CD4-positive, alpha-beta T cell (primary cell): ENCODE results near the gene PAX4. TPM values are rescaled to one million over a fixed set of nuclear protein-coding genes. Genes with fewer than 3 reads are reported as not detected.

Experiments
- ATAC-seq: fragments of 200-7000 bp; cut with Tn5 transposase; one replicate; pipeline ENCODE4 v1.10.0; 2022; ENCODE audit warnings: mild to moderate bottlenecking; ENCODE audit not compliant: poor library complexity
- CTCF ChIA-PET: fragments of 350-600 bp; sonication (Branson Sonifier 250); formaldehyde crosslinking; loops from one replicate; lab custom pipeline; 2021; ENCODE audit warnings: antibody characterized with exemption, inconsistent platforms; lab: Charles Lee
- POLR2A ChIA-PET: fragments of 350-600 bp; sonication (Branson Sonifier 250); formaldehyde crosslinking; loops from one replicate; lab custom pipeline; 2021; ENCODE audit warnings: antibody characterized with exemption, inconsistent platforms; lab: Charles Lee
- DNase-seq, 14 experiments: peaks; one replicate each; pipeline ENCODE4 v3.0.0-alpha.2; 2013 to 2020; ENCODE audit warnings: mixed read lengths in 2 of 14
- H3K27ac ChIP-seq, 2 donors: one replicate each; pipeline versions ENCODE4 v1.5.1 to v1.7.0; 2013; ENCODE audit warnings: low read length in 2 of 2, low read depth in 1 of 2, mild to moderate bottlenecking in 1 of 2
- H3K27me3 ChIP-seq, 2 experiments: 1 replicate in 1 of 2; 2 replicates in 1 of 2; pipeline versions ENCODE4 v1.6.1 to v1.7.0; 2013; ENCODE audit warnings: low read length in 2 of 2, control low read depth in 1 of 2, mild to moderate bottlenecking in 1 of 2, moderate library complexity in 1 of 2; ENCODE audit not compliant: insufficient read depth in 2 of 2, control insufficient read depth in 1 of 2
- H3K36me3 ChIP-seq: one replicate; pipeline ENCODE4 v1.6.1; 2013; ENCODE audit warnings: low read length, control low read depth; ENCODE audit not compliant: insufficient read depth
- H3K4me1 ChIP-seq: one replicate; pipeline ENCODE4 v1.6.1; 2013; ENCODE audit warnings: low read length, control low read depth; ENCODE audit not compliant: insufficient read depth
- H3K4me3 ChIP-seq: one replicate; pipeline ENCODE4 v1.5.1; 2013; ENCODE audit warnings: mild to moderate bottlenecking, low read length, moderate library complexity
- H3K9me3 ChIP-seq, 2 experiments: 1 replicate in 1 of 2; 2 replicates in 1 of 2; pipeline versions ENCODE4 v1.6.1 to v1.7.0; 2013; ENCODE audit warnings: low read length in 2 of 2, mild to moderate bottlenecking in 2 of 2, control low read depth in 1 of 2, moderate library complexity in 1 of 2; ENCODE audit not compliant: control insufficient read depth in 1 of 2, insufficient read depth in 1 of 2
- H3K27ac Mint-ChIP-seq: one replicate; pipeline ENCODE4 v1.8.0; 2020; ENCODE audit warnings: mixed read lengths
- H3K27me3 Mint-ChIP-seq: one replicate; pipeline ENCODE4 v1.8.0; 2021; ENCODE audit warnings: mixed read lengths
- H3K36me3 Mint-ChIP-seq: one replicate; pipeline ENCODE4 v1.8.0; 2021; ENCODE audit warnings: low read depth, mixed read lengths
- H3K4me1 Mint-ChIP-seq: one replicate; pipeline ENCODE4 v1.8.0; 2021; ENCODE audit warnings: low read depth, mixed read lengths
- H3K4me3 Mint-ChIP-seq: one replicate; pipeline ENCODE4 v1.8.0; 2020; ENCODE audit warnings: mild to moderate bottlenecking, mixed read lengths
- H3K9me3 Mint-ChIP-seq: one replicate; pipeline ENCODE4 v1.8.0; 2020; ENCODE audit warnings: mixed read lengths
- intact Hi-C, 2 experiments: fragments of 100-400 bp; cut with DNase I in 1 of 2; cut with micrococcal nuclease in 1 of 2; formaldehyde crosslinking; loops; one replicate each; pipeline versions ENCODE4 v1.15.1 to v1.9.0; 2023 to 2025; cut with DNase I, micrococcal nuclease
- total RNA-seq, 174 experiments: library from RNA in 2 of 174; stranded (reverse) in 2 of 174; gene quantifications; one replicate each; pipeline ENCODE4 v1.2.3 and lab custom pipeline; 2021 to 2026
- TF ChIP-seq, protein P1 (sequence below): fragments of 200-600 bp; IDR thresholded peaks from one replicate; pipeline ENCODE4 v1.8.0; 2022; ENCODE audit warnings: antibody characterized with exemption, mild to moderate bottlenecking

Gene PAX4
- total RNA-seq, 2 experiments from 2014 or later = not detected

DNA sequence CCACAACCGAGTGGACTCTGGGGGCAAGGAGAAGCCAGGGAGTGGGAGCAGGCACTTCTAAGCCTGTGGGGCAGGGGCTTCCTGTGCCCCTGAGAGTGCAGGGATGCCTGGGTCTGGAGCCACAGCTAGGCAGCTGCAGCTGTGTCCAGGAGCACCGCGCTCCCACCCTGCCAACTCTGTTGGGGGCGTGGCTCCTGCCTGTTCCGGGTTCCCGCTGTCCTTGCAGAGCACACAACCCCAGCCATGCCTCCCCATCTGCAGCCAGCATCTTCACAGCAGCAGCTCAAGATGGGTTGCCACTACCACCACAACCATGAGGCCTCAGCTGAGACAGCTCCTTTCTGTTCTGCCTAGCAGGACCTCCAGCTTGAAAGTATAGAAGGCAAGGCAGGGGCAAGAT lies 8.6 kb downstream of the PAX4 start:
- H3K27me3 Mint-ChIP-seq = peaks cover 32% of the 10 kb centered on the region
- peaks cover 0 to 20% of the 10 kb centered on the region in 2 experiments for H3K9me3 ChIP-seq
- DNase-seq (no peak), ATAC-seq (no peak)
- H3K36me3 Mint-ChIP-seq = no peaks in the 10 kb centered on the region
- no peaks in the 10 kb centered on the region for H3K4me1 Mint-ChIP-seq
- H3K36me3 ChIP-seq = no peaks in the 10 kb centered on the region
- no peak overlapping the region for H3K27ac ChIP-seq
- H3K4me1 ChIP-seq = no peaks in the 10 kb centered on the region
- no peak overlapping the region for H3K4me3 Mint-ChIP-seq
- H3K27me3 ChIP-seq = peaks cover 0 to 6% of the 10 kb centered on the region in 2 experiments
- H3K4me3 ChIP-seq = no peak overlapping the region
- intact Hi-C loops = no loop called here
- CTCF ChIA-PET = no interaction called here
- no peak overlapping the region for H3K27ac Mint-ChIP-seq
- TF ChIP-seq, protein P1, sequence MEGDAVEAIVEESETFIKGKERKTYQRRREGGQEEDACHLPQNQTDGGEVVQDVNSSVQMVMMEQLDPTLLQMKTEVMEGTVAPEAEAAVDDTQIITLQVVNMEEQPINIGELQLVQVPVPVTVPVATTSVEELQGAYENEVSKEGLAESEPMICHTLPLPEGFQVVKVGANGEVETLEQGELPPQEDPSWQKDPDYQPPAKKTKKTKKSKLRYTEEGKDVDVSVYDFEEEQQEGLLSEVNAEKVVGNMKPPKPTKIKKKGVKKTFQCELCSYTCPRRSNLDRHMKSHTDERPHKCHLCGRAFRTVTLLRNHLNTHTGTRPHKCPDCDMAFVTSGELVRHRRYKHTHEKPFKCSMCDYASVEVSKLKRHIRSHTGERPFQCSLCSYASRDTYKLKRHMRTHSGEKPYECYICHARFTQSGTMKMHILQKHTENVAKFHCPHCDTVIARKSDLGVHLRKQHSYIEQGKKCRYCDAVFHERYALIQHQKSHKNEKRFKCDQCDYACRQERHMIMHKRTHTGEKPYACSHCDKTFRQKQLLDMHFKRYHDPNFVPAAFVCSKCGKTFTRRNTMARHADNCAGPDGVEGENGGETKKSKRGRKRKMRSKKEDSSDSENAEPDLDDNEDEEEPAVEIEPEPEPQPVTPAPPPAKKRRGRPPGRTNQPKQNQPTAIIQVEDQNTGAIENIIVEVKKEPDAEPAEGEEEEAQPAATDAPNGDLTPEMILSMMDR = no peak
- H3K9me3 Mint-ChIP-seq = no peaks in the 10 kb centered on the region
- POLR2A ChIA-PET = no interaction called here

DNA sequence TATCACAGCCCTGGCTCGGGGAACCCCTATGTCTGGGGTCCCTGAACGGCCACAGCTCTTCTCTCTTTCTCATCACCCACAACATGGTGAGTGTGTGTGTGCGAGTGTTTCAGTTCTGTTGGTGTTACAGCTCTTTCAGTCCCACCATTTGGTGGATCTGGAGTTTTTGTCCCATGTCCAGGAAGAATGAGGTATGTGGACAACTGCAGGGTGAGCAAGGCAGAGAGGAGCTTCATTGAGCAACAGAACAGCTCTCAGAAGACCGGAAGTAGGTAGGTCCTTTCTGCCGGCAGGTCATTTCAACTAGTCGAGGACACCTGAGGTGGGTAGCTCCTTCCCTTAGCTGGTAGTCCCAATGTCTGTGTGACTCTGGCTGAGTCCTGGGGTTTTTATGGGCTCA lies 9.5 kb downstream of the PAX4 start:
- POLR2A ChIA-PET = no interaction called here
- Mint-ChIP-seq H3K4me3 (no peak overlapping the region), H3K36me3 (no peaks in the 10 kb centered on the region), H3K4me1 (no peaks in the 10 kb centered on the region), H3K27ac (no peak overlapping the region), H3K9me3 (no peaks in the 10 kb centered on the region), H3K27me3 (peaks cover 23% of the 10 kb centered on the region)
- Histone ChIP-seq H3K4me1 (no peaks in the 10 kb centered on the region), H3K27ac (no peak overlapping the region), H3K9me3 (peaks cover 0 to 20% of the 10 kb centered on the region in 2 experiments), H3K36me3 (no peaks in the 10 kb centered on the region), H3K4me3 (no peak overlapping the region), H3K27me3 (peaks cover 0 to 6% of the 10 kb centered on the region in 2 experiments)
- ATAC-seq (no peak), DNase-seq (no peak)
- intact Hi-C loops = no loop called here
- CTCF ChIA-PET = no interaction called here
- TF ChIP-seq, protein P1 = no peak

DNA sequence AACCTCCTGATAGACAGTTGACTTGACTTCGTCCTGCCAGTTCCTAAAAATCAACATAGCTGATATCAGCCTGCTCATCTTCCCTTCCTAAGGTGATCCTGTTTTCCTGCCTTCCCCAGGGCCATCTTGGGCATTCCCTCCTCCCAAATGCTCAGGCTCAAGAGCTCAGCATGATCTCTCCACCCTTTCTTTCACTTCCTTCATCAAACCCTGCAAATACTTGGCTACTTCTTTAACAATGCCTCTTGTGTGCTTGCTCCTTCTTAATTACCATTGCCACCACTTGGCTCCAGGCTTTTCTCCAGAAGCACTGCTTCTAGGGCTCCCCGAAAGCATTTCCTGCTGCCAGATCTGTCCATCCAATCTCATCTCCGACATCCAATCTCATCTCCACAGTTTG lies 17.1 kb downstream of the PAX4 start:
- CTCF ChIA-PET = no interaction called here

More for the DNA sequence above, 17.1 kb downstream of the PAX4 start:
- intact Hi-C loops = no loop called here
- Histone ChIP-seq H3K4me3 (no peak overlapping the region), H3K27me3 (no peaks in the 10 kb centered on the region), H3K27ac (no peak overlapping the region), H3K9me3 (no peaks in the 10 kb centered on the region), H3K4me1 (no peaks in the 10 kb centered on the region), H3K36me3 (no peaks in the 10 kb centered on the region)
- Mint-ChIP-seq H3K27ac (no peak overlapping the region), H3K9me3 (no peaks in the 10 kb centered on the region), H3K27me3 (no peaks in the 10 kb centered on the region), H3K4me3 (no peak overlapping the region), H3K4me1 (no peaks in the 10 kb centered on the region), H3K36me3 (no peaks in the 10 kb centered on the region)
- DNase-seq = no peak
- POLR2A ChIA-PET = no interaction called here
- TF ChIP-seq, protein P1 = no peak
- ATAC-seq = no peak
